NB4 (cell line): ENCODE results near the gene MAGOHB.

ENCODE experiments used
- MYC ChIP-seq: IDR thresholded peaks from 2 replicates; pipeline ENCODE4 v1.6.1; 2011; ENCODE audit warnings: low read depth, low read length
- POLR2A ChIP-seq: IDR thresholded peaks from 2 replicates; pipeline ENCODE4 v1.6.1; 2011; ENCODE audit warnings: mild to moderate bottlenecking; ENCODE audit not compliant: insufficient read length; ENCODE audit errors: extremely low read depth
- TF ChIP-seq, protein P1 (sequence below): IDR thresholded peaks from one replicate; pipeline ENCODE4 v1.5.1; 2012; ENCODE audit warnings: low read depth, low read length
- TF ChIP-seq, protein P2 (sequence below): IDR thresholded peaks from 2 replicates; pipeline ENCODE4 v1.6.1; 2011; ENCODE audit warnings: low read depth, low read length

DNA sequence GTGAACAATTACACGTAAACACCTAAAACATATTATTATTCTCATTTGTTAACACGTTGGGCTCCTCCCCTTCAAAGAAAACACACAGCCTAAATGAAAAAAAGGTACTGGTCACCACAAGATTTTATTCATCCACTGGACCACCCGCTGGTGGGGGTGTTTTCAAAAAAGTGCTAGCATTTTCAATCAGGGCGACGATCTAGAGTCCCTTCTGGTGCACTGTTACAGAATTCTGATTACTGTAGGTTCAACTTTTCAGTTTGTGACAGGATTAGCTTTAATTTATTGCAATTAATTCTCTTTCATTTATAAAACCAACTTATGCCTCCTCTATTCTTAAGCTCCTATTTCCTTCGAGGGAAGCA, 443 bp downstream of the MAGOHB start:
- TF ChIP-seq, protein P1, sequence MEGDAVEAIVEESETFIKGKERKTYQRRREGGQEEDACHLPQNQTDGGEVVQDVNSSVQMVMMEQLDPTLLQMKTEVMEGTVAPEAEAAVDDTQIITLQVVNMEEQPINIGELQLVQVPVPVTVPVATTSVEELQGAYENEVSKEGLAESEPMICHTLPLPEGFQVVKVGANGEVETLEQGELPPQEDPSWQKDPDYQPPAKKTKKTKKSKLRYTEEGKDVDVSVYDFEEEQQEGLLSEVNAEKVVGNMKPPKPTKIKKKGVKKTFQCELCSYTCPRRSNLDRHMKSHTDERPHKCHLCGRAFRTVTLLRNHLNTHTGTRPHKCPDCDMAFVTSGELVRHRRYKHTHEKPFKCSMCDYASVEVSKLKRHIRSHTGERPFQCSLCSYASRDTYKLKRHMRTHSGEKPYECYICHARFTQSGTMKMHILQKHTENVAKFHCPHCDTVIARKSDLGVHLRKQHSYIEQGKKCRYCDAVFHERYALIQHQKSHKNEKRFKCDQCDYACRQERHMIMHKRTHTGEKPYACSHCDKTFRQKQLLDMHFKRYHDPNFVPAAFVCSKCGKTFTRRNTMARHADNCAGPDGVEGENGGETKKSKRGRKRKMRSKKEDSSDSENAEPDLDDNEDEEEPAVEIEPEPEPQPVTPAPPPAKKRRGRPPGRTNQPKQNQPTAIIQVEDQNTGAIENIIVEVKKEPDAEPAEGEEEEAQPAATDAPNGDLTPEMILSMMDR = no peak
- TF ChIP-seq POLR2A (no peak), MYC (no peak)
- TF ChIP-seq, protein P2, sequence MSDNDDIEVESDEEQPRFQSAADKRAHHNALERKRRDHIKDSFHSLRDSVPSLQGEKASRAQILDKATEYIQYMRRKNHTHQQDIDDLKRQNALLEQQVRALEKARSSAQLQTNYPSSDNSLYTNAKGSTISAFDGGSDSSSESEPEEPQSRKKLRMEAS = no peak
